Small intestine (tissue), 7 donors: ENCODE measurements around the gene MAPK8IP3. TPM values are rescaled to one million over a fixed set of nuclear protein-coding genes. Genes with fewer than 3 reads are reported as not detected.

Experiments
- DNase-seq, 2 donors: peaks; one replicate each; pipeline versions ENCODE4 v3.0.0 to v3.0.0-alpha.2; 2013
- FAIRE-seq: peaks from 2 replicates; lab custom pipeline; 2012; peaks lifted over from hg19 to GRCh38; lab: Jason Lieb, UNC
- H3K27ac ChIP-seq, 3 donors: one replicate each; pipeline ENCODE4 v1.5.1; 2013; ENCODE audit warnings: low read length in 2 of 3, mild to moderate bottlenecking in 2 of 3, control low read depth in 1 of 3, inconsistent platforms in 1 of 3, low read depth in 1 of 3, moderate library complexity in 1 of 3
- H3K27me3 ChIP-seq, 3 donors: one replicate each; pipeline ENCODE4 v1.6.1; 2013; ENCODE audit warnings: low read length in 3 of 3, inconsistent platforms in 1 of 3; ENCODE audit not compliant: control insufficient read depth in 3 of 3, insufficient read depth in 3 of 3
- H3K36me3 ChIP-seq, 3 donors: one replicate each; pipeline ENCODE4 v1.6.1; 2013; ENCODE audit warnings: low read length in 3 of 3, inconsistent platforms in 1 of 3, low read depth in 1 of 3, mild to moderate bottlenecking in 1 of 3, moderate library complexity in 1 of 3; ENCODE audit not compliant: control insufficient read depth in 3 of 3, insufficient read depth in 2 of 3
- H3K4me1 ChIP-seq, 3 donors: one replicate each; pipeline ENCODE4 v1.6.1; 2013; ENCODE audit warnings: low read length in 2 of 3, inconsistent platforms in 1 of 3, low read depth in 1 of 3, mild to moderate bottlenecking in 1 of 3, moderate library complexity in 1 of 3; ENCODE audit not compliant: control insufficient read depth in 3 of 3, insufficient read depth in 2 of 3
- H3K4me3 ChIP-seq, 3 donors: one replicate each; pipeline ENCODE4 v1.5.1; 2013; ENCODE audit warnings: low read length in 3 of 3, control low read depth in 1 of 3, inconsistent platforms in 1 of 3, low read depth in 1 of 3, mild to moderate bottlenecking in 1 of 3, moderate library complexity in 1 of 3
- H3K9me3 ChIP-seq, 2 donors: one replicate each; pipeline ENCODE4 v1.6.1; 2013; ENCODE audit warnings: low read depth in 1 of 2, low read length in 1 of 2; ENCODE audit not compliant: control insufficient read depth in 2 of 2, insufficient read depth in 1 of 2
- WGBS, 3 donors: extraction: QIAGEN DNeasy Blood & Tissue Kit; methylation state at CpG; one replicate each; pipeline ENCODE4 v1.1.7; 2013; 5-methylcytosine and 5-hydroxymethylcytosine counted together
- polyA plus RNA-seq, 4 donors: library from polyadenylated mRNA; stranded (reverse) in 3 of 4; unstranded in 1 of 4; fragments of 200-250 nt in 3 of 4; fragments of 120-200 nt in 1 of 4; gene quantifications; one replicate each; pipeline versions ENCODE4 v1.2.1 to v1.2.3, GENCODE V29; 2013
- donor health status: healthy with polysubstance abuse.
- donor health status: control.
- donor health status: control.
- donor health status: Bipolar disorder and iron deficiency.
- donor health status: healthy.

MAPK8IP3 gene
- polyA plus RNA-seq, 4 donors, result 26.2 to 60.1 (median 39.6) TPM

GRCh38 chr16:1740781-1741490, 34.9 kb downstream of the MAPK8IP3 start:
- no peak for DNase-seq
- Histone ChIP-seq H3K4me1 (no peaks in the 10 kb centered on the region), H3K4me3 (no peak overlapping the region), H3K9me3 (peaks cover 0 to 3% of the 10 kb centered on the region in 2 donors), H3K27ac (no peak overlapping the region), H3K36me3 (peaks cover 2 to 53% (median 4%) of the 10 kb centered on the region in 3 donors), H3K27me3 (no peaks in the 10 kb centered on the region)
- no peak for FAIRE-seq
- 94 to 97% (median 94%) methylated on average over 30 of the region's 30 CpGs for WGBS, 3 donors

DNA sequence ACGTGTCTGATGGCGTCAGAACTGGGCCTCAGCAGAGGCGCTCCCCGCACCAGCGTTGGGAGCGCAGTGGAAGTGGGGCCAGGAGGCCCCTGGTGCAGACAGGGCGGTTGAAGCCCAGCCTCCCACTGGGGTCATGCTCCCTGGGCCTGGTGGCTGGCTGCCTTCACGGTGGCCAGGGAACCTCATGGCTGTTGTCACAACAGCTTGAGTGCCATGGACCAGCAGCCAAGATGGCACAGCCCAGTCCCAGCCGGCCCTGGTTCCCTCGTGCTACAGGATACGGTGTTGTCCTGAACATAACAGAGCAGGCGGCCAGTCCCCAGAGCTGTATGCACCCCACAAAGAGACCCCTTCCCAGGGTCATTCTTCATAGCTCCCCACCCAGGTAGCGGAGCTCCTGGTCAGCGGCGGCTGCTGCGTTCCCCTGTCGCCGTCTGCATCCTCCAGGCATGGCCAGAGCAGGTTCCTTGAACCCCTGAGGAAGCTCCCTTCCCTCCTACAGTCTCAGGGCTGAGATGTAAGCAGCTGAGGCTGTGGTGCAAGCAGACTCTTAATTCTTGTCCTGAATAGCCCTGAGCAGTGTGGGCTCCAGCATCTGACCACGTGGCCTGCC, 35.7 kb downstream of the MAPK8IP3 start:
- H3K36me3 ChIP-seq, result peaks cover 4 to 60% (median 5%) of the 10 kb centered on the region in 3 donors
- peaks cover 0 to 3% of the 10 kb centered on the region in 2 donors for H3K9me3 ChIP-seq
- DNase-seq (no peak), FAIRE-seq (no peak)
- 95 to 98% (median 98%) methylated on average over 19 of the region's 19 CpGs for WGBS, 3 donors
- H3K27ac ChIP-seq, result no peak overlapping the region
- no peaks in the 10 kb centered on the region for H3K4me1 ChIP-seq
- H3K27me3 ChIP-seq, result no peaks in the 10 kb centered on the region
- no peak overlapping the region for H3K4me3 ChIP-seq

- DNase-seq (no peak), FAIRE-seq (no peak)
- Histone ChIP-seq H3K36me3 (peaks cover 12 to 80% (median 13%) of the 10 kb centered on the region in 3 donors), H3K9me3 (peaks cover 0 to under 1% of the 10 kb centered on the region in 2 donors), H3K4me1 (no peaks in the 10 kb centered on the region), H3K4me3 (no peak overlapping the region), H3K27ac (no peak overlapping the region), H3K27me3 (no peaks in the 10 kb centered on the region)
- WGBS, 3 donors, result 91 to 93% (median 91%) methylated on average over 32 of the region's 32 CpGs
Measured at GRCh38 chr16:1743376-1744337, 37.7 kb downstream of the MAPK8IP3 start.

DNA sequence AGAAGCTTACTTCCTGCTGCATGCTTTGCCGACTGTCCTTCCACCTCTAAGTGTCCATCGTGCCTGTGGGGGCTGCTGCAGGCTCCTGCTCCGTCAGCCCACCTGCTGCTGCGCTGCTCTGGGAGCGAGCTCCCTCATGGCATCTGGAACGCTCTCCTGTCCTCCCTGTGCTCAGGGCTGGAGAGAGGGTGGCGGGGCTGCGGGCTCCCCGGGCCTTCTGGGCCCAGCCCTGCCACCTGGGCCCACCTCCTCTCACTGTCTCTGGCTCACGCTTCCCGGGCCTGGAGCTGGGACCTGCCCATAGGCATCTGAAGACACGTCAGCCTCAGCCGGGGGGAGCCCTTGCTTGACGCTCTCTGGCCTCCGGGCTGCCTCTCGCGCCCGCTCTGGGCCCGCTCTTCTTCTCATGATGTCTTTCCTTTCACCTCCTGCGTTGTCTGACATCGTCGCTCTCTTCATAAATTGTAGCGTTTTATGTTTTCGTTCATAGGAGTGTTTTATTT, 38.4 kb downstream of the MAPK8IP3 start:
- H3K4me3 ChIP-seq, result no peak overlapping the region
- no peaks in the 10 kb centered on the region for H3K9me3 ChIP-seq
- no peaks in the 10 kb centered on the region for H3K27me3 ChIP-seq
- FAIRE-seq (no peak), DNase-seq (no peak)
- 93 to 94% (median 93%) methylated on average over 24 of the region's 24 CpGs for WGBS, 3 donors
- H3K4me1 ChIP-seq, result no peaks in the 10 kb centered on the region
- peaks cover 13 to 88% (median 16%) of the 10 kb centered on the region in 3 donors for H3K36me3 ChIP-seq
- H3K27ac ChIP-seq, result no peak overlapping the region

DNA sequence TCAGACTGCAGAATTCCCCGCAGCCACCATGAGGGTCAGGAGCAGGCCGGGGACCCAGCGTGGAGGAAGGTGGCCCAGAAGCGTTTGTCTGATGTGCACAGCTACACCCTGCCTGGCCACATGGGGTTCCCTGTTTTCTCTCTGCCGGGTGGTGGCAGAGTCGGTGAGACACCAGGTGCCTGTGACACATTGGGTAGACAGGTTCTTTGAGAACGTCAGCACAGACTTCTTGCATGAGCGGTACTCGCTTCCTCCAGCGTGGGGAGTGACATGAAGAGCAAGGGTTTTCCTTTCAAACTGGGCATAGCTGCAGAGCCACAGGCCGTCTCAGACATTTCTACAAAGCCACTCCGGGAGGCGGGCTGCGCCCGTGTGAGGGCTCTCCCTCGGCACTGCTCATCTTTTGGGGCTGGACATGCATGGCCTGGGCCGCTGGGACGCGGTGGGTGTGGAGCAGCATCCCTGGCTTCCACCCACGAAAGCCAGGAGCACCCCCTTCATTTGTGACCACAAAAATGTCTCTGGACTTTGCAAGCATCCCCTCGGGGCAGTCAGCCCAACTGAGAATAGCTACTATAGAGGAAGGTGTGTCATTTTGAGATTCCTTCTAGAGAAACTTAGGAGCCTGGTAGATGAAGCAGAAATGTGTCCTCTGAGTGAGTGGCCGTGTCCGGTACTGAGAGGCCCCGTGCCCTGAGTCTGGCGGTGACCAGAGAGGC, 39.3 kb downstream of the MAPK8IP3 start:
- 87 to 92% (median 91%) methylated on average over 25 of the region's 25 CpGs for WGBS, 3 donors
- no peaks in the 10 kb centered on the region for H3K4me1 ChIP-seq
- no peaks in the 10 kb centered on the region for H3K9me3 ChIP-seq
- DNase-seq (no peak), FAIRE-seq (no peak)
- no peak overlapping the region for H3K27ac ChIP-seq
- no peak overlapping the region for H3K4me3 ChIP-seq
- H3K36me3 ChIP-seq, result peaks cover 16 to 94% (median 19%) of the 10 kb centered on the region in 3 donors
- H3K27me3 ChIP-seq, result no peaks in the 10 kb centered on the region

DNA sequence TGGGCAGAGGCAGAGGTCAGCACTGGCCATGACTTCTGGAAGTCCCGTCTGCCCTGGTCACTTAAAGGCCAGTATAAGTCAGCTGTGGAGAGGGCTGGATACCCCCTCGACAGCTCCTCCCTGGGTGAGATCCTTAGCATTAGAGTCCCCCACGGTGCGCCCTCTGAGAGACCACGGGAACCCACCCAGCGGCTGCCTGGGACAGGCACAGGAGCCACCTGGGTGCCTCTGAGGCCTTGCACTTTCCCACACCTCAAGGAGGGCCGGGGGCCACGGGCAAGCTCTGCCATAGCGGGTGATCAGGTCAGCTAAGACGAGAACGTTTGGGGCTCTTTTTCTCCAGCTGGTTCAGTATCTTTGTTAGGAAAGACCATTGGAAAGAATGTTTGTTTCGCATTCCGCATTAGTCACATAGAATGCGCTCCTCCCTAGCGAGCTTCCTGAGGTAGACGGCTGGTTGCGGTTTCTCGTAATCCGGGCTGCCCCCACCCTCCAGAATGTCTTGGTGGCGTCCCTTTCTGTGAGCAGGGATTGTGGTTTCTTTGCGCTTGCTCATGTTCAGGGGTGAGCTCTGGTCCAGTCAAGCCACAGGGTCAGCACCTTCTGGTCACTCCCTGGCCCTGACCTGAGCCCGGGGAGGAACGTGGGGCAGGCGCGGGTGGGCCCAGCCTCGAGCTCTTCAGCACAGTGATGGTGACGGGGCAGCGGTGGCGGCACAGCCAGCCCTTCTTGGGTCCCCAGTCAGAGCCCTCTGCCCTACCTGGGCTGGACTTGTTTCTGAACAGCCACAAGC, 40.1 kb downstream of the MAPK8IP3 start:
- 94 to 96% (median 94%) methylated on average over 28 to 29 of the region's 29 CpGs for WGBS, 3 donors
- FAIRE-seq, result no peak
- H3K9me3 ChIP-seq, result no peaks in the 10 kb centered on the region
- no peak for DNase-seq
- peaks cover 16 to 94% (median 19%) of the 10 kb centered on the region in 3 donors for H3K36me3 ChIP-seq
- H3K27ac ChIP-seq, result no peak overlapping the region
- H3K27me3 ChIP-seq, result no peaks in the 10 kb centered on the region
- no peaks in the 10 kb centered on the region for H3K4me1 ChIP-seq
- no peak overlapping the region for H3K4me3 ChIP-seq

GRCh38 chr16:1746693-1747195, 40.7 kb downstream of the MAPK8IP3 start:
- Histone ChIP-seq H3K9me3 (no peaks in the 10 kb centered on the region), H3K4me1 (no peaks in the 10 kb centered on the region), H3K36me3 (peaks cover 17 to 94% (median 19%) of the 10 kb centered on the region in 3 donors), H3K27me3 (no peaks in the 10 kb centered on the region), H3K4me3 (no peak overlapping the region), H3K27ac (no peak overlapping the region)
- WGBS, 3 donors, result 89 to 93% (median 92%) methylated on average over 26 to 31 of the region's 31 CpGs
- no peak for DNase-seq
- no peak for FAIRE-seq
